Endothelial cell of umbilical vein (primary cell): ENCODE measurements around the gene TAS1R3. TPM values are rescaled to one million over a fixed set of nuclear protein-coding genes. Genes with fewer than 3 reads are reported as not detected.

ENCODE experiments used
- BruUV-seq: library from RNA; stranded (reverse); fragments of 400-500 nt; replicated peaks from 2 replicates; lab custom pipeline; 2021; lab: Mats Ljungman, UMichigan
- CTCF ChIA-PET: fragments of 300-600, 350-600 bp; sonication (Branson Sonifier 250); formaldehyde crosslinking; loops from one replicate; lab custom pipeline; 2021; ENCODE audit warnings: antibody characterized with exemption, inconsistent platforms; lab: Charles Lee
- POLR2A ChIA-PET: fragments of 300-600, 350-600 bp; sonication (Branson Sonifier 250); formaldehyde crosslinking; loops from one replicate; lab custom pipeline; 2021; ENCODE audit warnings: antibody characterized with exemption, inconsistent platforms; lab: Charles Lee
- DNase-seq: peaks from one replicate; pipeline ENCODE4 v3.0.0-alpha.2; 2011; ENCODE audit warnings: low read depth, low spot score
- FAIRE-seq: peaks from 2 replicates; lab custom pipeline; 2011; peaks lifted over from hg19 to GRCh38; lab: Jason Lieb, UNC
- H2AFZ ChIP-seq: 2 replicates; pipeline ENCODE4 v1.6.0; 2012; ENCODE audit warnings: low read depth, low read length, control low read depth, inconsistent platforms
- H3K27ac ChIP-seq: 2 replicates; pipeline ENCODE4 v1.5.1; 2011; ENCODE audit warnings: low read depth, mild to moderate bottlenecking, control low read depth, low read length, moderate library complexity; ENCODE audit not compliant: insufficient read depth
- H3K27me3 ChIP-seq, 2 experiments: 2 replicates each; pipeline versions ENCODE4 v1.6.0 to v1.6.1; 2011; ENCODE audit warnings: low read length in 2 of 2, mixed read lengths in 1 of 2; ENCODE audit not compliant: control insufficient read depth in 2 of 2, insufficient read depth in 2 of 2
- H3K36me3 ChIP-seq, 2 experiments: 2 replicates in 1 of 2; 3 replicates in 1 of 2; pipeline ENCODE4 v1.5.1; 2011; ENCODE audit warnings: low read length in 2 of 2, mild to moderate bottlenecking in 1 of 2, moderate library complexity in 1 of 2; ENCODE audit not compliant: control insufficient read depth in 2 of 2, insufficient read depth in 2 of 2; ENCODE audit errors: extremely low read depth in 1 of 2
- H3K4me1 ChIP-seq: 3 replicates; pipeline ENCODE4 v1.5.1; 2011; ENCODE audit warnings: mild to moderate bottlenecking, low read length; ENCODE audit not compliant: control insufficient read depth, insufficient read depth; ENCODE audit errors: extremely low read depth
- H3K4me2 ChIP-seq: 2 replicates; pipeline ENCODE4 v1.6.1; 2011; ENCODE audit warnings: low read length, control low read depth, mixed read lengths; ENCODE audit not compliant: insufficient read depth
- H3K4me3 ChIP-seq, 3 experiments: fragments of 200-600 bp in 1 of 3; sonication (generic), shearing (Covaris generic) in 1 of 3; replicated peaks in 1 of 3; 2 replicates each; pipeline ENCODE4 v1.5.1; 2011 to 2016; ENCODE audit warnings: control low read depth in 3 of 3, low read length in 3 of 3, mild to moderate bottlenecking in 2 of 3, inconsistent platforms in 1 of 3, low read depth in 1 of 3, moderate library complexity in 1 of 3; ENCODE audit not compliant: insufficient read depth in 1 of 3
- H3K79me2 ChIP-seq: 2 replicates; pipeline ENCODE4 v1.6.0; 2012; ENCODE audit warnings: low read length, inconsistent platforms; ENCODE audit not compliant: control insufficient read depth, insufficient read depth
- H3K9ac ChIP-seq: replicated peaks from 2 replicates; pipeline ENCODE3; 2011; ENCODE audit warnings: low read length, control low read depth; ENCODE audit not compliant: insufficient read depth; ENCODE audit errors: extremely low read depth
- H3K9me1 ChIP-seq: replicated peaks from 3 replicates; pipeline ENCODE4 v1.6.0; 2011; ENCODE audit warnings: mild to moderate bottlenecking, low read length; ENCODE audit not compliant: control insufficient read depth, insufficient read depth; ENCODE audit errors: extremely low read depth
- H3K9me3 ChIP-seq: replicated peaks from 2 replicates; pipeline ENCODE4 v1.5.1; 2012; ENCODE audit warnings: low read length, inconsistent platforms; ENCODE audit not compliant: control insufficient read depth, insufficient read depth
- H4K20me1 ChIP-seq: replicated peaks from 2 replicates; pipeline ENCODE3; 2011; ENCODE audit warnings: mild to moderate bottlenecking, low read length; ENCODE audit not compliant: control insufficient read depth, insufficient read depth; ENCODE audit errors: extremely low read depth
- EZH2 ChIP-seq: IDR thresholded peaks from 2 replicates; pipeline ENCODE4 v1.6.1; 2012; ENCODE audit warnings: borderline replicate concordance, low read depth, mild to moderate bottlenecking, moderate library complexity, low read length, inconsistent platforms; ENCODE audit not compliant: severe bottlenecking
- FOS ChIP-seq: IDR thresholded peaks from 2 replicates; pipeline ENCODE4 v1.6.1; 2011; ENCODE audit warnings: mild to moderate bottlenecking, low read length, moderate library complexity, borderline replicate concordance; ENCODE audit not compliant: insufficient read depth
- GATA2 ChIP-seq: IDR thresholded peaks from 2 replicates; pipeline ENCODE4 v1.7.0; 2011; ENCODE audit warnings: low read depth, mild to moderate bottlenecking, moderate library complexity, mixed read lengths, low read length; ENCODE audit not compliant: insufficient read length, insufficient read depth
- JUN ChIP-seq: IDR thresholded peaks from 2 replicates; pipeline ENCODE4 v1.6.1; 2011; ENCODE audit warnings: borderline replicate concordance, low read depth; ENCODE audit not compliant: insufficient read length, insufficient read depth
- MYC ChIP-seq: IDR thresholded peaks from one replicate; pipeline ENCODE4 v1.6.1; 2011; ENCODE audit warnings: mild to moderate bottlenecking, low read depth, low read length
- POLR2A ChIP-seq: IDR thresholded peaks from 2 replicates; pipeline ENCODE4 v1.6.1; 2012; ENCODE audit warnings: low read depth, mild to moderate bottlenecking, control low read depth, low read length
- POLR2AphosphoS5 ChIP-seq: IDR thresholded peaks from 2 replicates; pipeline ENCODE4 v1.6.1; 2012; ENCODE audit warnings: low read depth, mild to moderate bottlenecking, control low read depth, low read length, moderate library complexity; ENCODE audit not compliant: insufficient read depth
- dilution Hi-C: fragments of 300-500 bp; cut with MboI; formaldehyde crosslinking; loops from one replicate; pipeline ENCODE4 v1.15.0; 2019; ENCODE audit warnings: low sequenced_read_pairs; ENCODE audit not compliant: extremely low pct_ligation_motif_present
- intact Hi-C: fragments of 100-400 bp; cut with micrococcal nuclease; formaldehyde crosslinking; loops from one replicate; pipeline ENCODE4 v1.10.0; 2022
- polyA plus RNA-seq, 4 experiments: library from polyadenylated mRNA; depleted of rRNA in 3 of 4; stranded (reverse) in 3 of 4; unstranded in 1 of 4; fragments of >200 nt; gene quantifications; 2 replicates each; pipeline versions ENCODE4 v1.2.1 to v1.2.3, GENCODE V29; 2011 to 2012; ENCODE audit warnings: missing spikeins in 1 of 4
- total RNA-seq: library from RNA; stranded (reverse); gene quantifications from 2 replicates; pipeline ENCODE4 v1.2.3, GENCODE V29; 2021
- TF ChIP-seq, protein P1 (sequence below), 2 donors: IDR thresholded peaks; 1 replicate in 1 of 2; 2 replicates in 1 of 2; pipeline ENCODE4 v1.5.1; 2011; ENCODE audit warnings: low read length in 2 of 2, mild to moderate bottlenecking in 2 of 2, moderate library complexity in 2 of 2, control low read depth in 1 of 2, inconsistent platforms in 1 of 2, low read depth in 1 of 2; ENCODE audit not compliant: insufficient read depth in 1 of 2; ENCODE audit errors: extremely low read depth in 1 of 2
- TF ChIP-seq, protein P2 (sequence below): IDR thresholded peaks from 2 replicates; pipeline ENCODE4 v1.6.1; 2011; ENCODE audit not compliant: insufficient read depth, insufficient read length

The TAS1R3 gene
- total and polyA plus RNA-seq, 2 donors (not counting 3 experiments of a cell fraction or from before 2014, with no cell fraction given): 0.26 to 0.38 TPM

DNA sequence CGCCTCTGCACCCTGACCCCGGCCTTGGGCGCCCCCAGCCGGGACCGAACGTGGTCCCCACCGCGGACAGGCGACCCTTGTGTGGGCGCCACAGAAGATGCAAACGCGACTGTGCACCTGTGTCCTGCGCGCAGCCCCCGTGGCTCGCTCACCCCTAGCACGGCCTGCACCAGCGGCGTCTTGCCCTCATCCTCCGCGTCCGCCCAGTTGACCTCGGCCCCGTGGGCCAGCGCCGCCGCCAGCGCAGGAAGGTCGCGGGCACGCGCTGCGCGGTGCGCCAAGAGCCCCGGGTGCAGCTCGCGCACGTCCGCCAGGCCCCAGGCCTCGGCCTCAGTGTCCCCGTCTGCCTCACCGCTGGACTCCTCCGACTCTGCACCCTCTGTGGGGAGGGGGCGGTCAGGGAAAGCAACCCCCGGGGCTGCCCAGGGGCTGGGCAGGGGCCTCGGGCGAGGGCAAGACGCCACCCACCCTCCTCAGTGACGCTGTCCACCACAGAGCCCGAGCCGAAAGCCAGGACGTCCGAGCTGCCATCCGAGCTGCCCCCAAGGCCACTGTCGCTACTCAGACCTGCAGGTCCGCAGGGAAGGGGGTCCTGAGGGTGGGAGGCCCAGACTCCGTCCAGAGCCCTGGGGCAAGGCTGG lies 36.7 kb upstream of the TAS1R3 start:
- Histone ChIP-seq H3K4me2 (no peak overlapping the region), H3K79me2 (no peaks in the 10 kb centered on the region), H3K9me1 (no peaks in the 10 kb centered on the region), H3K9ac (no peak overlapping the region), H4K20me1 (no peaks in the 10 kb centered on the region), H3K36me3 (no peaks in the 10 kb centered on the region), H3K27me3 (no peaks in the 10 kb centered on the region), H3K27ac (no peak overlapping the region), H2AFZ (no peak overlapping the region), H3K9me3 (no peaks in the 10 kb centered on the region), H3K4me1 (no peaks in the 10 kb centered on the region), H3K4me3 (no peak overlapping the region)
- CTCF ChIA-PET: interaction anchor here (5.5 kb wide), 1 partner anchor 174 kb away, joined by 286 read pairs; no protein-coding TSS in a partner anchor
- TF ChIP-seq, protein P1, sequence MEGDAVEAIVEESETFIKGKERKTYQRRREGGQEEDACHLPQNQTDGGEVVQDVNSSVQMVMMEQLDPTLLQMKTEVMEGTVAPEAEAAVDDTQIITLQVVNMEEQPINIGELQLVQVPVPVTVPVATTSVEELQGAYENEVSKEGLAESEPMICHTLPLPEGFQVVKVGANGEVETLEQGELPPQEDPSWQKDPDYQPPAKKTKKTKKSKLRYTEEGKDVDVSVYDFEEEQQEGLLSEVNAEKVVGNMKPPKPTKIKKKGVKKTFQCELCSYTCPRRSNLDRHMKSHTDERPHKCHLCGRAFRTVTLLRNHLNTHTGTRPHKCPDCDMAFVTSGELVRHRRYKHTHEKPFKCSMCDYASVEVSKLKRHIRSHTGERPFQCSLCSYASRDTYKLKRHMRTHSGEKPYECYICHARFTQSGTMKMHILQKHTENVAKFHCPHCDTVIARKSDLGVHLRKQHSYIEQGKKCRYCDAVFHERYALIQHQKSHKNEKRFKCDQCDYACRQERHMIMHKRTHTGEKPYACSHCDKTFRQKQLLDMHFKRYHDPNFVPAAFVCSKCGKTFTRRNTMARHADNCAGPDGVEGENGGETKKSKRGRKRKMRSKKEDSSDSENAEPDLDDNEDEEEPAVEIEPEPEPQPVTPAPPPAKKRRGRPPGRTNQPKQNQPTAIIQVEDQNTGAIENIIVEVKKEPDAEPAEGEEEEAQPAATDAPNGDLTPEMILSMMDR (IDR thresholded peaks at IDR 0.05; ENCODE audit: extremely low read depth in 1 of 2, insufficient read depth in 1 of 2, low read depth in 1 of 2, low read length in 2 of 2): no peak
- TF ChIP-seq MYC: no peak
- no peak for TF ChIP-seq GATA2
- no peak for TF ChIP-seq EZH2
- no peak for TF ChIP-seq FOS
- TF ChIP-seq JUN: no peak
- TF ChIP-seq POLR2AphosphoS5: no peak
- TF ChIP-seq POLR2A: no peak
- TF ChIP-seq, protein P2, sequence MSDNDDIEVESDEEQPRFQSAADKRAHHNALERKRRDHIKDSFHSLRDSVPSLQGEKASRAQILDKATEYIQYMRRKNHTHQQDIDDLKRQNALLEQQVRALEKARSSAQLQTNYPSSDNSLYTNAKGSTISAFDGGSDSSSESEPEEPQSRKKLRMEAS: no peak
- POLR2A ChIA-PET: no interaction called here
- dilution Hi-C loops (no loop called here), intact Hi-C loops (no loop called here)
- DNase-seq: no peak
- no TSS peak for BruUV-seq
- no peak for FAIRE-seq
